Activated CD8-positive, alpha-beta memory T cell treated with anti-CD3 and anti-CD28 coated beads for 48 hours (primary cell): ENCODE data around the gene IRAK4.

ENCODE experiments used
- DNase-seq, 3 experiments: peaks; one replicate each; pipeline ENCODE4 v3.0.0-alpha.2; 2020; ENCODE audit warnings: low read depth in 2 of 3, low spot score in 2 of 3

IRAK4 gene

DNA sequence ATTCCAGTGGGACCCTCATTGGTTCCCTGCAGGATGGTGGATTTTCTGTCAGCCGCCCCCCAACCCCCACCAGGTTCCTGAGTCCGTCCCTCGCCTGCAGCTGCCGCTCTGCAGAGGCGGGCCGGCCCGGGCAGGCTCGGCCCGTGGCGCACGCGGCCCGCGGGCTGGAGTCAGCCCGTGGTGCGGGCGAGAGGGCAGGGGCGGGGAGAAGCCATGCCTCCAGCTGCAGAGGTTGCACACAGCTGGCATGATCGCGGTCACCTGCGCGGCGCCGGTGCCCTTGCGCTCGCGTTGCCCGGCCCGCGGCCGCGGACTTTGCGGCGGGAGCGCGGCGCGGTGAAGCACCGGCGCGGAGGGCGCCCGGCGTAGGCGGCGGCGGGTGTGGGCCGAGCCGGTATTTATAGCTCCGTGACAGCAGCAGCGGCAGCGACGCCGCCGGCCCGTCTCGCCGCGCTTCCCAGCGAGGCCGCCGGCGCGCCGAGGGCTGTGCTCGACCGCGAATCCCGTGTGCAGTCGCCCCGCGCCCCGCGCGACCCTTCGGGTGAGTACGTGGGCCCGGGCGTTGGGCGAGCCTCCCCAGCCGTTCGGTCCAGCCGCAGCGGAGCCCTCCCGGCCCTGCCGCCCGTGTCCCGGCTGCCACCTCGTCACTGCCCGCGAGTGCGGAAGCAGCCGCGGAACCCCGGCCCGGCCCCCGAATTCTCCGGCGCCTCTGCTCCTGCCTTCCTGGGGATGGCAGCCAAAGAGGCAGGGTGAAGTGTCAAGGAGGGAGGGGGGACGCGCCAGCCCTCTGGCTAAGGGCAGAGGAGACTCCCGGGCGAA lies 77.1 kb downstream of the IRAK4 start, which contains the start of gene TMEM117:
Gene TMEM117 (plus strand): TSS at position 426 of the 819 bp plus-strand sequence.
- peak; percentile 26 to 31 (median 31) for DNase-seq

DNA sequence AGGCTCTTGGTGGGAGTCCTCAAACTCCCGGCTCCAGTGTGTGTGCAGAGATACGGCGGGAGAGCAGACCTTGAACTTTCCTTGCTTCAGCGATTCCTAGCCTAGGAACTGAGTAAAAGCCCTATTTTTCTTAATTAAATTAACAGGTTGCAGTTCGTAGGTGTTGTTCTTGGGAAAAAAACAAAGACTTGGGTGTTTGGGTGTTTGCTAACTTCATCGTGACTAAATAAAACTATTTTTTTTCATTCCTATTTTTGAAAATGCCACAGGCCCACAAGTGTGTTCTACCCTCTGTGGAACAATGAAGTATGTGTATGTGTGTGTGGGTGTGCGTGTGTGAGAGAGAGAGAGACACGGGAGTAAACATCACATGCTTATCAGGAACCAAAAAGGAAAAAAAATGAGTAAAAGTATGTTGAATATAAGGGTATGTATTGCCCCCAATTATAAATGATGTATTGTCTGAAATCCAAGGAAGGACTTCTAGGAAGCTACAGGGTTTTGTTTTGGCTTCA lies 77.8 kb downstream of the IRAK4 start:
- DNase-seq = no peak
